SU-DHL-6 (cell line): ENCODE measurements around the gene ODF2L.

Experiments
- EZH2phosphoT487 ChIP-seq: fragments of 200-600 bp; sonication (generic), shearing (Covaris generic); conservative IDR thresholded peaks from 2 replicates; pipeline ENCODE4 v1.6.1; 2018; ENCODE audit warnings: mild to moderate bottlenecking, antibody characterized with exemption, low read length, moderate library complexity, mixed read lengths
- TF ChIP-seq, protein P1 (sequence below): fragments of 200-600 bp; sonication (generic); IDR thresholded peaks from one replicate; pipeline ENCODE4 v1.5.1; 2017; ENCODE audit warnings: antibody characterized with exemption, mild to moderate bottlenecking, low read length, moderate library complexity; ENCODE audit not compliant: insufficient read depth, poor library complexity, severe bottlenecking

DNA sequence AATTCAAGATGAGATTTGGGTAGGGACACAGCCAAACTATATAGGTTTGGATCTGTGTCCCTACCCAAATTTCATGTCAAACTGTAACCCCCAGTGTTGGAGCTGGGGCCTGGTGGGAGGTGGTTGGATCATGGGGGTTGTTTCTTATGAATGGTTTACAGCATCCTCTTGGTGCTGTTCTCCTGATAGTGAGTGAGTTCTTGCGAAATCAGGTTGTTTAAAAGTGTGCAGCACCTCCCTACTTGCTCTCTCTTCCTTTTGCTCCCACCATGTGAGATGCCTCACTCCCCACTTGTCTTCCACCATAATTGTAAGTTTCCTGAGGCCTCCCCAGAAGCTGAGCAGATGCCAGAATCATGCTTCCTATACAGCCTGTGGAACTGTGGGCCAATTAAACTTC lies 17.3 kb downstream of the ODF2L start:
- TF ChIP-seq, protein P1, sequence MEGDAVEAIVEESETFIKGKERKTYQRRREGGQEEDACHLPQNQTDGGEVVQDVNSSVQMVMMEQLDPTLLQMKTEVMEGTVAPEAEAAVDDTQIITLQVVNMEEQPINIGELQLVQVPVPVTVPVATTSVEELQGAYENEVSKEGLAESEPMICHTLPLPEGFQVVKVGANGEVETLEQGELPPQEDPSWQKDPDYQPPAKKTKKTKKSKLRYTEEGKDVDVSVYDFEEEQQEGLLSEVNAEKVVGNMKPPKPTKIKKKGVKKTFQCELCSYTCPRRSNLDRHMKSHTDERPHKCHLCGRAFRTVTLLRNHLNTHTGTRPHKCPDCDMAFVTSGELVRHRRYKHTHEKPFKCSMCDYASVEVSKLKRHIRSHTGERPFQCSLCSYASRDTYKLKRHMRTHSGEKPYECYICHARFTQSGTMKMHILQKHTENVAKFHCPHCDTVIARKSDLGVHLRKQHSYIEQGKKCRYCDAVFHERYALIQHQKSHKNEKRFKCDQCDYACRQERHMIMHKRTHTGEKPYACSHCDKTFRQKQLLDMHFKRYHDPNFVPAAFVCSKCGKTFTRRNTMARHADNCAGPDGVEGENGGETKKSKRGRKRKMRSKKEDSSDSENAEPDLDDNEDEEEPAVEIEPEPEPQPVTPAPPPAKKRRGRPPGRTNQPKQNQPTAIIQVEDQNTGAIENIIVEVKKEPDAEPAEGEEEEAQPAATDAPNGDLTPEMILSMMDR, result no peak
- no peak for TF ChIP-seq EZH2phosphoT487
